D721Med (cell line): ENCODE results near the gene MCTP1.
A peak's percentile ranks its signal among the peaks of the same experiment; 100 is the strongest.

ENCODE experiments used
- DNase-seq: peaks from one replicate; pipeline ENCODE4 v3.0.0; 2011; ENCODE audit warnings: low spot score; ENCODE audit not compliant: insufficient read length
- FAIRE-seq: peaks from 2 replicates; lab custom pipeline; 2011; peaks lifted over from hg19 to GRCh38; lab: Jason Lieb, UNC
- TF ChIP-seq, protein P1 (sequence below): IDR thresholded peaks from 2 replicates; pipeline ENCODE4 v1.5.1; 2012; ENCODE audit warnings: mild to moderate bottlenecking, control low read depth; ENCODE audit not compliant: insufficient read depth; ENCODE audit errors: missing control alignments

Gene MCTP1

DNA sequence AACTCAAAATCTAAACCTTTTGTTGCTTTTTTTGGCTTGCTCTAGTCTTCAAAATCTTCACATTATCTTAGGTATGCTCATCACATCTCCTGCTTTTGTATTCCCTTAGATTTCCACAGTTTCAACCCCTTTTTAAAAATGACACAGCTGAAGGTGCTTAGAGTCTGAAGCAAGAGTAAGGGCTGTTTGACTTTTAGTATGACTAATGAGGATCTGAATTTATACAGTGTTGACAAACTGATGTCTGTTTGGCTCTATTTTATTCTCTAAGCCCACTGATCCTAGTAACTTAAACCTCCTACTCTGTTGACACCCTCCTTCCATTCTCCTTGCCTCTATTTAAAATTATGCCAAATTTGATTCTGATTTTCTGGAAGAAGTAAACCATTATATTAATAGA, 200.1 kb downstream of the MCTP1 start:
- FAIRE-seq = no peak
- DNase-seq = no peak
- TF ChIP-seq, protein P1, sequence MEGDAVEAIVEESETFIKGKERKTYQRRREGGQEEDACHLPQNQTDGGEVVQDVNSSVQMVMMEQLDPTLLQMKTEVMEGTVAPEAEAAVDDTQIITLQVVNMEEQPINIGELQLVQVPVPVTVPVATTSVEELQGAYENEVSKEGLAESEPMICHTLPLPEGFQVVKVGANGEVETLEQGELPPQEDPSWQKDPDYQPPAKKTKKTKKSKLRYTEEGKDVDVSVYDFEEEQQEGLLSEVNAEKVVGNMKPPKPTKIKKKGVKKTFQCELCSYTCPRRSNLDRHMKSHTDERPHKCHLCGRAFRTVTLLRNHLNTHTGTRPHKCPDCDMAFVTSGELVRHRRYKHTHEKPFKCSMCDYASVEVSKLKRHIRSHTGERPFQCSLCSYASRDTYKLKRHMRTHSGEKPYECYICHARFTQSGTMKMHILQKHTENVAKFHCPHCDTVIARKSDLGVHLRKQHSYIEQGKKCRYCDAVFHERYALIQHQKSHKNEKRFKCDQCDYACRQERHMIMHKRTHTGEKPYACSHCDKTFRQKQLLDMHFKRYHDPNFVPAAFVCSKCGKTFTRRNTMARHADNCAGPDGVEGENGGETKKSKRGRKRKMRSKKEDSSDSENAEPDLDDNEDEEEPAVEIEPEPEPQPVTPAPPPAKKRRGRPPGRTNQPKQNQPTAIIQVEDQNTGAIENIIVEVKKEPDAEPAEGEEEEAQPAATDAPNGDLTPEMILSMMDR = no peak

DNA sequence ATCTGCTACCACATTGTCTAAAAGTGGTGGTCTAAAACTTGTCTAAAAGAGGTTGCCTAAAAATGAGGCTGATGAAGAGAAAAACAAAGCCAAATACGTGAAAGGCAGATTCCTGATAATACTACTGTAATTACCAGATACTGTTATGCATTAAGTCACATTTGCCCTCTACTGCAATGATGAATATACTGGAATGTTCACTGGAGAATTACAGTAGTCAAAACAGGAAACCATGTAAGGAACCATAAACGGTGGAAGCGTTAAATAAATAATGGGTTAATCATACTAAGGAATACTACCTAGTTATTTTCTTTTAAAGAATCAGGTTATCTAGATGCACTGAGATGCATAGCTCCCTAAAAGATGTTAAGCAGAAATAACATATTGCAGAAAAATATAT, 201.3 kb downstream of the MCTP1 start:
- TF ChIP-seq, protein P1 = no peak
- no peak for DNase-seq
- FAIRE-seq = peak; percentile 58

DNA sequence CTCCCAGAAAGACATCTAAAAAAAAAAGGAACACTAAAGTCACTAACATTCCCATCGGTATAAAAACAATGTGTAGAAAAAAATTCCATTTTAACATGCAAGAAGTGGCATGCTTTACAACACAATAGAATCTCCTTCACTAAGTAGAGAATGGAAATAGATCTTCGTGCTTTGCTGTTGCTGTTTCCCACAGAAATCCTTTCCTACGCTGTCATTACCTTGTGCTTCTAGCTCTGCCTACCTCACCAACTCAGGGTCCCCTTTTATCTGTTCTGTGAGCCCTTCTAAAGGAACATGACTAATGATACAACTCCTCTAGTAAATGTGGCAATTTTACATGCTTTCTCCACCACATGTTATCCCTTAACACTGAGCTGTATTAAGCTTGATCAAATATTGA, 202.9 kb downstream of the MCTP1 start:
- no peak for DNase-seq
- TF ChIP-seq, protein P1 = no peak
- FAIRE-seq = no peak

DNA sequence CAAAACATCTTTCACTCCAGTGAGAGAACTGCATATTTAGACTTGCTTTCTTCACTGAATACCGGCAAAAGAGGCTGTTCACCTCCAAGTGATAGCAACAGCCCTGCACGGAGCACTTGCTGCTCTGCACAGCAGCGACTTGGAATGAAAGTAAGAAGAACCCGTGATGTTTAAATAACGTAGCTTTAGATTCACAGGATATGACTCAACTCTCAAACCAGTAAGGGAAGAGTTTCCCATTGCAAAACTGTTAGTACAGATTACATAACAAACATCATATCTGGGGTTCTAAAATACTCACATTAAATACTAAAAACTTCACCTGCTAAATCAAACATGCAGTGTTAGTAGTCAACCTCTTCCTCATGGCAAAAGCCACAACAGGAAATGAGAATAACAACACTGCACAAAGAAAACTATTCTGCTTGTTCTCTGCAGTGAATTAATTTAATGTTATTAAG, 203.4 kb downstream of the MCTP1 start:
- TF ChIP-seq, protein P1 = no peak
- DNase-seq (no peak), FAIRE-seq (no peak)

DNA sequence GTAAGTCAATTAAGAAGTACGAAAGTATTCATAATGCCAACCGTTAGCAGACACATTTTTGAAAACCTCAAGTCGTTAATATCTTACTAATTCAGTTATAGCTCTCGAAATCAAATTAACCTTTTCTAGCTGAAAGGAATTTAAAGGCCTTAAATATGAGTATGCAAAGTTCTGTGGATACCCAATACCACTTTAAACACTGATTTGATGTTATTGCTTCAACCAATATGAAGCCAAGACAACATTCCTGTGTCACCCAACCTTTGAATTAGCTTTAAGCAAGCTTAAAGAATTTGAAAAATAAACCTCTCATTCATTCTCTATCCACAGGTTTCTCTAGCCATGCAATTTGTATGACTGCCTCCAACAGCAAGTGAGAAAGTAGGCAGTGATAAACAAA, 204.5 kb downstream of the MCTP1 start:
- DNase-seq (no peak), FAIRE-seq (no peak)
- TF ChIP-seq, protein P1 = no peak

DNA sequence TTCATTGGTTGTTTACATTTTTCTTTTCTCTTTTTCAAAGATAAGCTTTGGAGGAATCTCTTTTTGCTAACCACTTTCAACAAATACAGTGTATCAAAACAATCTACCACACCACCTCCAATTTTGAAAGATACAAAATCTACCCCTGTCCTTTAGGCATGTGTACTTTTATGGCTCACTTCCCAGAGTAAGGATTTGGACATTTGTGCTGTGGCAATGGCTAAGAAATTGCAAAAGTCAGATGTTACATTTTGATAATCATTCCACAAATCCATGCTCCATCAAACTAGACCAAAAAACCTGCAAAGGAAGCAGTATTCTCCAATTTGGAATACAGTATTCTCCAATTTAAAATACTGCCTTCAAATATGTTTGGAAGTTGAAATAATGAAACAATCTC, 204.9 kb downstream of the MCTP1 start:
- TF ChIP-seq, protein P1 = no peak
- FAIRE-seq (no peak), DNase-seq (no peak)

DNA sequence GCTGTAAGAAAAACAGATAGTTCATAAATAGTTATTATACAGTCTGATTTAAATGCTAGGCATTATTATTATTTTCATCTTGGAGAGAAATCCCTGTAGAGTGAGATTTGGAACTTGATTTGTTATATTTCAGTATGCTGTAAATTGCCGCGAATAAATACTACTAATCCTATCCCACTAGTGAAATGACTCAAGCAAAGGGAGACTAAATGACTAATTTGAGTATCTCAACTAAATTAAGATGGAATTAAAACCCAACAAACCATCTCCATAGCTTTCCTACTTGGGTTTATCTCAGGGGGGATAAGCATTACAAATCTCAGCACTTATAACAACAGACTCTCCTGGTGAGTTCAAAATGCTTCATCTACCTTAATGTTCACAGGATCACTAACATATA, 206.0 kb downstream of the MCTP1 start:
- TF ChIP-seq, protein P1 = no peak
- no peak for DNase-seq
- no peak for FAIRE-seq
